Measurements from ENCODE around the gene KCNJ5. TPM values are rescaled to one million over a fixed set of nuclear protein-coding genes. Genes with fewer than 3 reads are reported as not detected.
A peak's percentile ranks its signal among the peaks of the same experiment; 100 is the strongest.

The KCNJ5 gene
- total RNA-seq, 1 donor from 2014 or later = not detected

GRCh38 chr11:128868841-128869671 lies 22.1 kb upstream of the KCNJ5 start:
- DNase-seq (ENCODE audit: low read depth) = no peak

DNA sequence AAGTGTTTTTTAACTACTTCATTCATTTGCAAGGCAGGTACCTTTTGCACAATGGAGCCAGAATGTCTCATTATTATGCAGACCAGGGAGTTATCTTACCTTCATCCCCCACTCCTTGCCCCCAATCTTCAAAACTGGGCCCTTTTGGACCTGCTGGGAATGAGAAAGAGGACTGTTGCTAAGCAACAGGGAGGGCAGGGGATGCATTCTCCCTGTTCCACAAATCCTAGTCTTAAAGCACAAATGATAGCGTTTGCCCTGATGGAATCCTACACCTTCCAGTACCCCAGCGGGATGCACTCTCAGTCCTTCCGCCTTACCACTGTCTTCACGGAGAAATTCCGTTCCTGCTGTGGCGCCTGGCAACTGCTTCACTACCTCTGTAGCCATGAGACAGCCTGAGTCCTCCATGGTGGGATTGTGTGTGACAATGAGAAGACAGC lies 20.0 kb upstream of the KCNJ5 start:
- no peak for DNase-seq (ENCODE audit: low read depth)

- no peak for DNase-seq (ENCODE audit: low read depth)
Observed at GRCh38 chr11:128872094-128872493, 19.1 kb upstream of the KCNJ5 start.

DNA sequence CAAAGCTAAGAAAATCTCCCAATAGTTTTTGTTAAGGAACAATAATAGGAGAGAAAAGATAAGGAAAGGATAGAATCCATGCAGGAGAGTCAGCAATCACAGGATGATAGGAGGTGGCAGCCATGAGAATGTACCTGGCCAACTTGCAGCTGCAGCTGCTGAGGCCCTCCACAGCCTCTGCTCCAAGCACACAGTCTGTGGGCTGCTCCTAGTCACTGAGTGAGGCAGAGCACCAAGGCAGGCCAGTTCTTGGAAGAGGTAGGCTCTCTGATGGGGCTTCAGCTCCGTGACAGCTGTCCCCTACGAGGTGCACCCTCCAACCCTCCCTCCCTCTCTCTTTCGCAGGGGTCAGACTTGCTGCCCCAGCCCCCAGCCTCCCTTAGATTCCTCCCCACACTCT lies 18.6 kb upstream of the KCNJ5 start:
- no peak for DNase-seq (ENCODE audit: low read depth)

DNA sequence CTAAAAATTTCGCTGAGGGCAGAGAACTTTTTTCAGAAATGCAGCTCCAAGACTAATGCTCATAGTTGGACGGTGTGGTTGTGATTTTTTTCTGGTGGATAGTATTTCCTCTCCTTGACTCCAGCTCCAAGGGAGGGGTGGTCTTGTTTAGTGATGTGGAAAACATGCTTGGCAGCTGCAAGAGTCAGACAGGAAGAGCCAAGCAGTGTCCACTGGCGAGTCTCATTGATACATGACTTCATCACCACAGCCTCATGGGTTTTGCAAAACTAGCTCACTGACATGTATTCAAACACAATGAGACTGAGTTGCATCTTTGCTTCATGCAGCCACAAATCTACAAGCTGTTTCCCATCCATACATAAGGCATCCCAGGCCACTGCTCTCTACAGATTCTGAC lies 16.7 kb upstream of the KCNJ5 start:
- DNase-seq (ENCODE audit: low read depth) = no peak

GRCh38 chr11:128876133-128876650 lies 15.0 kb upstream of the KCNJ5 start:
- no peak for DNase-seq (ENCODE audit: low read depth)

- no peak for DNase-seq (ENCODE audit: low read depth)
Observed at GRCh38 chr11:128877726-128878125, 13.4 kb upstream of the KCNJ5 start.

- DNase-seq (ENCODE audit: low read depth) = no peak
Observed at GRCh38 chr11:128878455-128878854, 12.7 kb upstream of the KCNJ5 start.

DNA sequence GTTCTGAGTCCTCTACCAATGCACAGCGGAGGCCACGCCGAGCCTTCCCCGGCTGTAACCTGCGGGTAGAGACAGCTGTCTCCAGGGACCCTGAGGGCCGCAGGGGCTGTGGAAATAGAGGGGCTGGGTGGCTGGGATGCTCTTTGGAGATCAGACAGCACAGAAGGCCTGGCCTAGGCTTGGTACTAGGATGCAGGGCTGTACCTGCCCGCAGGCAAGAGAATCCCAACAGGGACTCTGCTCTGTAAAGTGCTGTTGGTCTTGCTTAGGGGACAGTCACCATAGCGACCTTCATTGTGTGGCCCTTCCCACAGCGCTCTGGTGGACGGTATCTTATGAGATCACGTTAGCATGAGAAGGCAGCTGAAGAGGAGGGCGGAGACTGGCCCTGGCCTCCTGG lies 11.3 kb upstream of the KCNJ5 start:
- DNase-seq (ENCODE audit: low read depth) = no peak

DNA sequence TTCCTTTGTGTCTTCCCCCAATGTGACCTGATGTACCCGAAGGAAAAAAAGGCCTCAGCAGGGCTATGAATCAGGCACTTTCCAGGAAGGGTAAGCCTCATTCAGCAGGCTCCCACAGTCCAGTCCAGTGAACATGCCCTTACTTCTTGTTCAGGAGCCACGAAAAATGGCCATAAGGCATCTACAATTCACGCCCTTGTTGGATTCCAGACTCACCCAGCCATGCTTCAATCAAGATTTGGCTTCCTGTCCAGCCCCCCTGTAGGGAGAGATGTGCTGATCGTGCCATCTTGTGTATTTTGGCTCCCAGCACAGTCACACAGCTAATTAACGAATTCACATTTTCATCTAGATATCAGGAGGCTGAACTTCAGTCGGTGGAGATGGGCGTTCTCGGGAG lies 9.9 kb upstream of the KCNJ5 start:
- no peak for DNase-seq (ENCODE audit: low read depth)

DNA sequence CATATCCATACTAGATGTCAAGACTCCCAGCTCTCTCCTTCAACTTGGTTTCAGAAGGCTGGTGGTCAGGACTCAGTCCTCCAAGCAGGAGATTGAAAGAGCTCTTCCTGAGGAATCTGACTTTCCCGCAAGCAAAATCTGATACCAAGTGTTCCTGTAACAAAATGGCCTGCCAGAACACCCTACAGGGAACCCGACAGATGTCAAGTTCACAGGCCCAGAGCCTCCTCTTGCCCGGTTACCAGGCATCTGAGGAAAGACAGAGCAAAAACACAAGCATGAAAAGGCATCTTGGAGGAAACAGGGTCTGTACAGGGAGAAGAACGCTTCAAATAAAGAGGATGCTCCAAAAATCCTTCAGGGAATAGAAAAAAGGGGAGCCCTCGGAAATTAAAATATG lies 8.7 kb upstream of the KCNJ5 start:
- no peak for DNase-seq (ENCODE audit: low read depth)

- no peak for DNase-seq (ENCODE audit: low read depth)
Observed at GRCh38 chr11:128884054-128884453, 7.1 kb upstream of the KCNJ5 start.

DNA sequence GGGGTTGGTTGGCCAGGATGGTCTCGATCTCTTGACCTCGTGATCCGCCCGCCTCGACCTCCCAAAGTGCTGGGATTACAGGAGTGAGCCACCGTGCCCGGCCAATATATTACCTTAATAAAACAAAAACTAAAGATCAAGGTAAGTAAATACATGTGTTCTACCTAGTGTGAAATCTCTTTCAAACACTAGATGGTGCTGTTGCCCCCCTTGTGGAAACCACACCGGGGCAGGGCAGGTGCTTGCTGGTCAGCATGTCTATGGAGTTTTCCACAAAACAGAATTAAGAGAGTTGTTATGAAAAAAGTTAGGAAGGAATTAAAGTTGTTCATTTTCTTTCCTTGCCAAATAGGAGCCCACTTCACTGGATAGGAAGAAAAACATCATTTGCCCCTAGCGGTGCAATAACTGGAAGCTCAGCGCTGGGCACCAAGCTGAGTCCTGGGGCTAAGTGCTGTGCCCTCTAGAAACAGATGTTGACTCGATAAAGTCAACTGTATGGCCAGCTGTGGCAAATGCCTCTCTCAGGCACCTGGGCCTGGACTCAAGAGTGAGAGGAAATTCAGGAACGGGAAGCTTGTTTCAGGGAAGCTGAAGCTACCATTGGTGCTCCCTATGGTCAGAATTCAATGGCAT lies 6.3 kb upstream of the KCNJ5 start:
- peak; percentile 75 for DNase-seq (ENCODE audit: low read depth)

- DNase-seq (ENCODE audit: low read depth) = no peak
Observed at GRCh38 chr11:128886406-128887124, 4.6 kb upstream of the KCNJ5 start.

DNA sequence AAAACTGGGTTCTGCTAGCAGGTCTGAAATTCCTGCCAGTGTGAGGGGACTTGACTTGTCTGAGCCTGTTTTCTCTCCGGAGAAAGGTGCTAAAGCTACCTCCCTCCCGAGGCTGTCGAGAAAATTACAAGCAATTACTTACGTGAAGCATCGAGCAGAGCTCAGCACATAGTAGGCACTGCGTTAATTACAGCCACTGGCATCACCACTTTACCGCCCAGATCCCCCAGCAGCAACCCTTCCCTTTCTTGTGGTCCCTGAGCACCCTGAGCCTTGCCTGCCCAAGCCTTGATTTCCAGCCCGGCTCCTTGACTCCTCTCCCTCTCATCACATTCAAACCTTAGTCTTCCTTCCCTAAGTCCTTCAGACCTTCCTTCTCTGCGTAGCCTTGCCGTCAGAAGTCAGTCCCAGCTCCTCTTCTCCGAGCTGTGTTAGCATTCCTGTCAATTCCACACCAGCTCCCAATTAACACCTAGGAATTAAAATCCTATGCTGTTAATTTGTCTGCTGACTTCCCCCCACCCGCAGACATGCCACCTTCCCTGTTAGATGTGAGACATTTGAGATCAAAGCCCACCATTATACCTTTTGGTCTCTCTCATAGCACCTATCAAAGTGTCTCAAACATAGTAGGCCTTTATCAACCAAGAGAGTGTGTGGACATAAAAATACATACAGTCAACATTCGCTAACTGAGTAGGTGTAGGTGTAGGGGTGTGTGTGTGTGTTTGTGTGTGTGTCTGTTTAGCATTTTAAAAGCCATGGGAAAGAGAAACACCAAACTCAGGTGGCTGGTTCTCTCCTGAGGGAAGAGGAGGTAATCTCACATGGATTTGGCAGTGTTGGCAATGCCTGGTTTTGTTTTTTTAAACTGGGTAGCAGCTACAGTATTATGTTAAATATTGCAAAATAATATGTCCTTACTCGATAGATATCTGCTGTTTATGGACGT lies 2.8 kb upstream of the KCNJ5 start:
- DNase-seq (ENCODE audit: low read depth) = no peak

DNA sequence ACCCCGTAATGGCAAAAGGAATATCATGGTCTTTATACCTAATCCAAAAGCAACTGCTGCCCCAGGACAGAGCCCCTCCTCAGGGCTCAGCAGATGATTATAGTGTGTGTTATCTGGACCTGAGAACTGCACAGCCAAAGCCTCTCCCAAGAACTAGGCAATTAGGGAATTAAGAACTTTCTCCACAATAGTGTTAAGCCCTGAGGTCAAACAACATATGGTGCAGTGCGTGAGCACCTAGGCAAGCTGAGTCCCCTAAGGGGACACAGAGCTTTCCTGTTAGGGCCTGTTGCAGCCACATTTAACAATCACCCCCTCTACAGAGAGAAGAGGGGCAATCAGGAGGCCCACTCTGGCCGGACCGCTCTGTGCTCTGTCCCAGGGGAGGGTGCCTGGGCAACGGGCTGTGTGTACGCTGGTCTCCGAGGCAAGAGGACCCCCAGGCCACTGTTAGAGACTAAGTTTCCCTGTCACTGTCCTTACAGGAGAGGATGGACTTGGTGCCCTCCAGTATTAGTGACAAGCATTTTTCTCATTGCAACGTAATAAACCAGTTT lies 1.4 kb upstream of the KCNJ5 start:
- DNase-seq (ENCODE audit: low read depth) = no peak

GRCh38 chr11:128890216-128890542 lies 977 bp upstream of the KCNJ5 start:
- no peak for DNase-seq (ENCODE audit: low read depth)

DNA sequence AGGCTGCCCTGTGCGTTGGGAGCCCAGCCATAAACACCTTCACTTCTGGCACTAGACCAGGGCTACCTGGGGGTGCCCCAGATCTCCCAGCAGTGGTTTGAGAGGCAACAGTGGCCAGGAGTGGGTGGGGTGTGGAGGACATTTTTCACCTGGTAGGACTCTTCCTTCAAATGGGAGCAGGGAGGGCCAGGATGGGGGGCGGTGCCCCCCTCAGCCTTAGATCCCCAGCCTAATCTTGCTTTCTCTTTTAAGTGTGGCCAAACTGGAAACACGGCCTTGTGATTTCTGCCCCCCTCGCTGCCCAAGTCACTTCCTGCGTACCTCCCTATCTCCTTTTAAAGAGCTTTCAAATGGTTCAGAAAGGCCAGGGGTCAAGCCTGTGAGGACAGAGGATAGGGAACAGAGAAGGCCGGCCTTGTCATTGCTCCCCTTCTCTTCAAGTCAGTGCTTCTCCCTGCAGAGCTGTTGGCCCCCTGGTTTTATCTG lies 800 bp downstream of the KCNJ5 start:
- DNase-seq (ENCODE audit: low read depth) = no peak

GRCh38 chr11:128892866-128893565 lies 1.9 kb downstream of the KCNJ5 start:
- no peak for DNase-seq (ENCODE audit: low read depth)

All from myocyte (in vitro differentiated cells).